IMR-90 (cell line): ENCODE measurements around the gene CEP126. TPM values are rescaled to one million over a fixed set of nuclear protein-coding genes. Genes with fewer than 3 reads are reported as not detected.

Source experiments
- ATAC-seq: fragments of 200-7000 bp; cut with Tn5 transposase; 2 replicates; pipeline ENCODE4 v1.9.1; 2020; ENCODE audit warnings: low read depth, mild to moderate bottlenecking, moderate library complexity
- BruUV-seq: library from RNA; stranded (reverse); fragments of 400-500 nt; replicated peaks from 2 replicates; lab custom pipeline; 2021; lab: Mats Ljungman, UMichigan
- CTCF ChIA-PET: fragments of 300-600 bp; formaldehyde crosslinking; extraction: SDS; loops from one replicate; lab custom pipeline; 2021; ENCODE audit warnings: antibody characterized with exemption; lab: Yijun Ruan, JAX
- POLR2A ChIA-PET: fragments of 300-600 bp; sonication (Branson Sonifier 250); formaldehyde crosslinking; loops from one replicate; lab custom pipeline; 2022; ENCODE audit warnings: antibody characterized with exemption; ENCODE audit not compliant: unreplicated experiment; lab: Charles Lee
- DNase-seq: peaks from one replicate; pipeline ENCODE4 v3.0.0; 2013
- H2AFZ ChIP-seq: replicated peaks from 2 replicates; pipeline ENCODE3; 2013; ENCODE audit warnings: low read length, mild to moderate bottlenecking; ENCODE audit not compliant: poor library complexity
- H2AK5ac ChIP-seq: 2 replicates; pipeline ENCODE4 v1.6.1; 2013; ENCODE audit warnings: low read depth, low read length, inconsistent platforms
- H2AK9ac ChIP-seq: replicated peaks from 2 replicates; pipeline ENCODE3; 2013; ENCODE audit warnings: mild to moderate bottlenecking, low read depth, low read length, moderate library complexity; ENCODE audit not compliant: poor library complexity
- H2BK120ac ChIP-seq: 2 replicates; pipeline ENCODE4 v1.6.1; 2013; ENCODE audit warnings: low read depth, low read length, inconsistent platforms
- H2BK15ac ChIP-seq: 3 replicates; pipeline ENCODE4 v1.6.1; 2013; ENCODE audit warnings: low read depth, low read length, inconsistent platforms
- H2BK20ac ChIP-seq: 2 replicates; pipeline ENCODE4 v1.6.1; 2013; ENCODE audit warnings: low read depth, mild to moderate bottlenecking, inconsistent platforms, low read length, moderate library complexity
- H2BK5ac ChIP-seq: 2 replicates; pipeline ENCODE4 v1.6.1; 2013; ENCODE audit warnings: mild to moderate bottlenecking, low read depth, low read length, inconsistent platforms; ENCODE audit not compliant: poor library complexity, severe bottlenecking
- H3K14ac ChIP-seq: replicated peaks from 2 replicates; pipeline ENCODE4 v1.6.1; 2013; ENCODE audit warnings: low read depth, low read length, inconsistent platforms
- H3K18ac ChIP-seq: 2 replicates; pipeline ENCODE4 v1.6.1; 2013; ENCODE audit warnings: low read depth, low read length, control low read depth
- H3K23ac ChIP-seq: 2 replicates; pipeline ENCODE4 v1.6.1; 2013; ENCODE audit warnings: low read depth, low read length, inconsistent platforms
- H3K27ac ChIP-seq: 2 replicates; pipeline ENCODE4 v1.5.1; 2013; ENCODE audit warnings: mild to moderate bottlenecking, control low read depth, low read length; ENCODE audit not compliant: insufficient read depth
- H3K27me3 ChIP-seq: 2 replicates; pipeline ENCODE4 v1.6.1; 2013; ENCODE audit warnings: low read length; ENCODE audit not compliant: control insufficient read depth, insufficient read depth
- H3K36me3 ChIP-seq: 2 replicates; pipeline ENCODE4 v1.6.1; 2013; ENCODE audit warnings: low read length, mixed read lengths; ENCODE audit not compliant: control insufficient read depth, insufficient read depth
- H3K4ac ChIP-seq: 2 replicates; pipeline ENCODE4 v1.6.1; 2013; ENCODE audit warnings: low read depth, low read length, inconsistent platforms
- H3K4me1 ChIP-seq: 2 replicates; pipeline ENCODE4 v1.6.1; 2013; ENCODE audit warnings: low read length, mixed read lengths; ENCODE audit not compliant: control insufficient read depth, insufficient read depth
- H3K4me2 ChIP-seq: 2 replicates; pipeline ENCODE4 v1.6.1; 2013; ENCODE audit warnings: low read depth, mild to moderate bottlenecking, control low read depth, low read length, moderate library complexity
- H3K4me3 ChIP-seq: 2 replicates; pipeline ENCODE4 v1.5.1; 2013; ENCODE audit warnings: low read depth, mild to moderate bottlenecking, control low read depth, low read length, moderate library complexity; ENCODE audit not compliant: insufficient read depth
- H3K56ac ChIP-seq: 2 replicates; pipeline ENCODE4 v1.6.1; 2013; ENCODE audit warnings: low read length, inconsistent platforms; ENCODE audit not compliant: insufficient read depth; ENCODE audit errors: extremely low read depth
- H3K79me1 ChIP-seq, 2 experiments: 2 replicates each; pipeline ENCODE4 v1.6.1; 2013; ENCODE audit warnings: low read length in 2 of 2, inconsistent platforms in 1 of 2, low read depth in 1 of 2
- H3K9ac ChIP-seq: 2 replicates; pipeline ENCODE4 v1.6.1; 2013; ENCODE audit warnings: low read depth, low read length, control low read depth
- H3K9me1 ChIP-seq: 2 replicates; pipeline ENCODE4 v1.6.1; 2013; ENCODE audit warnings: low read length, inconsistent platforms; ENCODE audit not compliant: insufficient read depth
- H3K9me3 ChIP-seq: 2 replicates; pipeline ENCODE4 v1.6.1; 2013; ENCODE audit warnings: low read length; ENCODE audit not compliant: control insufficient read depth, insufficient read depth
- H4K20me1 ChIP-seq: 2 replicates; pipeline ENCODE4 v1.6.1; 2013; ENCODE audit warnings: low read length, inconsistent platforms; ENCODE audit not compliant: insufficient read depth
- H4K5ac ChIP-seq: 2 replicates; pipeline ENCODE4 v1.6.1; 2013; ENCODE audit warnings: mild to moderate bottlenecking, low read depth, low read length, control low read depth
- H4K8ac ChIP-seq, 2 experiments: 2 replicates each; pipeline ENCODE4 v1.6.1; 2013; ENCODE audit warnings: low read depth in 2 of 2, low read length in 2 of 2, control low read depth in 1 of 2, inconsistent platforms in 1 of 2
- H4K91ac ChIP-seq: 2 replicates; pipeline ENCODE4 v1.6.1; 2013; ENCODE audit warnings: low read depth, low read length, inconsistent platforms; ENCODE audit not compliant: insufficient read depth
- CEBPB ChIP-seq: IDR thresholded peaks from 2 replicates; pipeline ENCODE4 v1.6.1; 2012; ENCODE audit warnings: low read depth, low read length, improper control_type of control experiment
- FOS ChIP-seq: fragments of 150-350 bp; IDR thresholded peaks from 2 replicates; pipeline ENCODE4 v1.6.1; 2016; ENCODE audit warnings: low read depth, low read length
- RAD21 ChIP-seq: IDR thresholded peaks from 2 replicates; pipeline ENCODE4 v1.6.1; 2012; ENCODE audit warnings: low read length, improper control_type of control experiment
- RCOR1 ChIP-seq: IDR thresholded peaks from 2 replicates; pipeline ENCODE4 v1.6.1; 2012; ENCODE audit warnings: mild to moderate bottlenecking, low read length, improper control_type of control experiment; ENCODE audit not compliant: insufficient replicate concordance
- WGBS, 2 experiments: methylation state at CpG; one replicate each; pipeline versions ENCODE4 v1.1.5 to v1.1.7; 2013; ENCODE audit warnings: missing lambda C conversion rate in 2 of 2; ENCODE audit not compliant: insufficient read length in 1 of 2; ENCODE audit errors: extremely low coverage in 2 of 2; 5-methylcytosine and 5-hydroxymethylcytosine counted together
- dilution Hi-C: fragments of 300-500 bp; cut with HindIII; formaldehyde crosslinking; loops from one replicate; pipeline ENCODE4 v1.14.3; 2018; ENCODE audit warnings: low sequenced_read_pairs; ENCODE audit not compliant: unreplicated experiment
- in situ Hi-C: fragments of 300-500 bp; cut with MboI; formaldehyde crosslinking; loops from 3 replicates; pipeline ENCODE4 v1.14.3; 2019; ENCODE audit warnings: low sequenced_read_pairs, inconsistent platforms, mixed read lengths
- intact Hi-C: fragments of 100-400 bp; cut with micrococcal nuclease; formaldehyde crosslinking; loops from 2 replicates; pipeline ENCODE4 v1.10.0; 2022
- polyA plus RNA-seq, 3 experiments: library from polyadenylated mRNA; depleted of rRNA; stranded (reverse); fragments of >200 nt; gene quantifications; 2 replicates each; pipeline ENCODE4 v1.2.3, GENCODE V29; 2012; ENCODE audit warnings: low replicate concordance in 1 of 3
- total RNA-seq: library from RNA; depleted of rRNA; stranded (reverse); fragments of >200 nt; gene quantifications from 2 replicates; pipeline ENCODE4 v1.2.3, GENCODE V29; 2012

The CEP126 gene
- total and polyA plus RNA-seq, 2 of the 4 experiments (the other 2 are of a cell fraction): 0.72 to 1.4 TPM

GRCh38 chr11:101955278-101955677, 40.5 kb downstream of the CEP126 start:
- H2AFZ ChIP-seq: no peak overlapping the region
- no peak overlapping the region for H3K4me3 ChIP-seq
- no peak overlapping the region for H3K4ac ChIP-seq
- no peak overlapping the region for H3K23ac ChIP-seq
- H3K36me3 ChIP-seq: no peaks in the 10 kb centered on the region
- H3K4me2 ChIP-seq: no peak overlapping the region
- no peak overlapping the region for H2BK15ac ChIP-seq
- ATAC-seq: no peak
- H2AK5ac ChIP-seq: no peak overlapping the region
- no peaks in the 10 kb centered on the region for H3K9me3 ChIP-seq
- no peak overlapping the region for H3K27ac ChIP-seq
- no peak for TF ChIP-seq RCOR1
- no peak for TF ChIP-seq FOS
- no peak for TF ChIP-seq CEBPB
- no peak for TF ChIP-seq RAD21
- ChIA-PET CTCF (interaction anchor here (0.9 kb wide), 1 partner anchor 75 kb away, joined by 3 read pairs; no protein-coding TSS in a partner anchor), POLR2A (no interaction called here)
- in situ Hi-C loops (no loop called here), dilution Hi-C loops (no loop called here), intact Hi-C loops (no loop called here)
- H4K20me1 ChIP-seq: no peaks in the 10 kb centered on the region
- H3K9ac ChIP-seq: no peak overlapping the region
- BruUV-seq: no TSS peak
- H4K8ac ChIP-seq: no peak overlapping the region
- H2BK120ac ChIP-seq: no peak overlapping the region
- no peak overlapping the region for H4K91ac ChIP-seq
- no peaks in the 10 kb centered on the region for H3K79me1 ChIP-seq
- H3K56ac ChIP-seq: no peak overlapping the region
- H3K14ac ChIP-seq: no peak overlapping the region
- WGBS, 2 experiments: no CpG with 5 or more reads among the region's 3 CpGs
- H3K4me1 ChIP-seq: no peaks in the 10 kb centered on the region
- H2AK9ac ChIP-seq: no peak overlapping the region
- H2BK5ac ChIP-seq: no peak overlapping the region
- DNase-seq: no peak
- no peak overlapping the region for H4K5ac ChIP-seq
- no peak overlapping the region for H3K18ac ChIP-seq
- H3K9me1 ChIP-seq: no peaks in the 10 kb centered on the region
- H3K27me3 ChIP-seq: no peaks in the 10 kb centered on the region
- H2BK20ac ChIP-seq: no peak overlapping the region
